Esophagus (tissue), 2 donors: ENCODE data around the gene ADIPOQ. TPM values are rescaled to one million over a fixed set of nuclear protein-coding genes. Genes with fewer than 3 reads are reported as not detected.
"Not testable (repeated sequence)": the region's sequence is repeated elsewhere in the genome, so short reads cannot be mapped to it uniquely, and the experiment has no call there.

Source experiments
- H3K27ac ChIP-seq, 2 donors: one replicate each; pipeline ENCODE4 v1.5.1; 2013; ENCODE audit warnings: low read depth in 2 of 2, mild to moderate bottlenecking in 2 of 2, inconsistent platforms in 1 of 2, low read length in 1 of 2, moderate library complexity in 1 of 2
- H3K27me3 ChIP-seq, 2 donors: one replicate each; pipeline ENCODE4 v1.6.1; 2013; ENCODE audit warnings: low read length in 2 of 2, control low read depth in 1 of 2, mild to moderate bottlenecking in 1 of 2; ENCODE audit not compliant: insufficient read depth in 2 of 2, control insufficient read depth in 1 of 2
- H3K36me3 ChIP-seq, 2 donors: one replicate each; pipeline ENCODE4 v1.6.1; 2013; ENCODE audit warnings: low read length in 1 of 2; ENCODE audit not compliant: control insufficient read depth in 2 of 2, insufficient read depth in 2 of 2
- H3K4me1 ChIP-seq, 2 donors: one replicate each; pipeline ENCODE4 v1.6.1; 2013; ENCODE audit warnings: low read length in 1 of 2; ENCODE audit not compliant: control insufficient read depth in 2 of 2, insufficient read depth in 2 of 2
- H3K4me3 ChIP-seq, 2 donors: one replicate each; pipeline ENCODE4 v1.5.1; 2013; ENCODE audit warnings: low read length in 2 of 2, mild to moderate bottlenecking in 2 of 2, low read depth in 1 of 2, moderate library complexity in 1 of 2
- H3K9me3 ChIP-seq, 2 donors: one replicate each; pipeline ENCODE4 v1.6.1; 2013; ENCODE audit warnings: mild to moderate bottlenecking in 2 of 2, low read depth in 1 of 2, low read length in 1 of 2, moderate library complexity in 1 of 2; ENCODE audit not compliant: control insufficient read depth in 2 of 2, insufficient read depth in 1 of 2
- WGBS, 2 donors: extraction: QIAGEN DNeasy Blood & Tissue Kit; methylation state at CpG; one replicate each; pipeline ENCODE4 v1.1.7; 2013; 5-methylcytosine and 5-hydroxymethylcytosine counted together
- polyA plus RNA-seq, 2 donors: library from polyadenylated mRNA; stranded (reverse); fragments of 200-250 nt; gene quantifications; one replicate each; pipeline ENCODE4 v1.2.3, GENCODE V29; 2013
- donor health status: healthy with polysubstance abuse.
- donor health status: Bipolar disorder and iron deficiency.

ADIPOQ gene
- polyA plus RNA-seq, 2 donors: 0.04 to 0.20 TPM

DNA sequence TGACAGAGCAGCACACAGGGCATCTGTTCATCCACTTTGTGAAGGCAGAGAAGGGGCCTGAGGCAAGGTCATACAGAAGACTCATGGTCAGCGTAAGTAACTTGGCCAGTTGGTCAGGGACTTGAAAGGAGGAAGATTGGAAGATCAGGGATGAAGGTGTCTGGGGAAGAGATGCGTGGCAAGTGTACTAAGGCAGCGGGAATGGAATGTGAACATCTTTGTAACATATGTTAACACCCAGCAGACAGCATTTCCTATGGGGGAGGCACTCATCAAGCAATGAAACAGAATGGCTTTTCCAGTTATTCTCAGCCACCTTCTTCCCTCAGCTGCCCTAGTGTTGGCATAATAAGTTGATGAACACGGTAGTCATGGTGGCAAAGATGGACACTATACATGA is 28.4 kb upstream of the ADIPOQ start:
- no peak overlapping the region for H3K27ac ChIP-seq
- H3K36me3 ChIP-seq: no peaks in the 10 kb centered on the region
- H3K4me3 ChIP-seq: no peak overlapping the region
- no peaks in the 10 kb centered on the region for H3K27me3 ChIP-seq
- WGBS, 2 donors: 84 to 86% methylated on average over 4 of the region's 4 CpGs
- H3K4me1 ChIP-seq: no peaks in the 10 kb centered on the region
- no peaks in the 10 kb centered on the region for H3K9me3 ChIP-seq

DNA sequence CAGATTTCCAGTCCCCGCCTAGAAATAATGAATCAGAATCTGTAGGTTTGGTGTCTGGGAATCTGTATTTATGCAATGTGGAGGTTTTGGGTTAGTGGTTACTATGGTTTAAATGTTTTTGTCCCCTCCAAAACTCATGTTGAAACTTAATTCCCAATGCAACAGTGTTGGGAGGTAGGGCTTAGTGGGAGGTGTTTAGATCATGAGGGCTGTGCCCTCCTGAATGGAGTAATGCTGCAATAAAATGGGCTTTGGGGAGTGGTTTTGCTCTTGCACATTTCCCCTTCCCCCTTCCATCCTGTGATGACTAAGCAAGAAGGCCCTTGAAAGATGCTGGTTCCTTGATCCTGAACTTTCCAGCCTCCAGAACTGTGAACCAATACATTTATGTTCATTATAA is 27.1 kb upstream of the ADIPOQ start:
- H3K4me1 ChIP-seq: no peaks in the 10 kb centered on the region
- H3K27ac ChIP-seq: no peak overlapping the region
- H3K27me3 ChIP-seq: no peaks in the 10 kb centered on the region
- no peak overlapping the region for H3K4me3 ChIP-seq
- 88 to 95% methylated on average over 1 of the region's 1 CpG for WGBS, 2 donors
- H3K9me3 ChIP-seq: no peaks in the 10 kb centered on the region
- H3K36me3 ChIP-seq: no peaks in the 10 kb centered on the region

DNA sequence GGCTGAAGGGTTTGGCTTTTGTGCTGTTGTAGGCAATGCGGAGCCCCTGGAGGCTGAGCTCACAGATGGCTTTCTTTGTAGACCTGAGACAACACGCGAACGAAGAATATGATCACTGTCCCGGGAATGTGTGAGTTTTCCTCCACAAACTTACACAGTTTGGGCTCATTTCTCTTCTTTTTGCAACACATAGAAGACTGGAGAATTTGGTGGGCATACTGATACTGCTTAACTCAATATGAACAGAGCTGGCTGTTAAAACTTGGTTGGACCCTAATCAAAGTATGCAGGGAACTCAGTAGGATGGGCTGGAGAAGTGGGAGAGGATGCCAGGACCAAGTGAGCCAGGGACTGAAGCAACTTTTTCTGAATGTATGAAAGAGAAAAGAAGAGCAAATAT is 24.0 kb upstream of the ADIPOQ start:
- no peaks in the 10 kb centered on the region for H3K27me3 ChIP-seq
- no peaks in the 10 kb centered on the region for H3K9me3 ChIP-seq
- WGBS, 2 donors: 90% methylated on average over 5 of the region's 5 CpGs

DNA sequence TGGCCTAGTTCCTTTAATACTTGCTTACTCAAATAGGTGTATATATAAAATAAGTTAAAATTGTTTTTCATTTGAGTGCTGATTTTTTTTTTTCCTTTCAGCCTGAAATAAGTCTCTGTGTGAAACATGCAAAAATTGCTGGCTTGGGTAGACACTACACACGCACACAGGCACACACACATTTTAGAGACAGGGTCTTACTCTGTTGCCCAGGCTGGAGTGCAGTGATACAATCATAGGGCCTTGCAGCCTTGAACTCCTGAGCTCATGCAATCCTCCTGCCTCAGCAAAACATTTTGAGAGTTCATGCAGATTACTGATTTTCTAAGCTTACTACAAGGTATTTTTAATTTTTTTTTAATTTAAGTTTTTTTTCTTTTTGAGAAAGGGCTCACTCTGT is 23.6 kb upstream of the ADIPOQ start:
- no peaks in the 10 kb centered on the region for H3K36me3 ChIP-seq
- H3K27ac ChIP-seq: no peak overlapping the region
- WGBS, 2 donors: 89 to 93% methylated on average over 1 of the region's 1 CpG
- H3K9me3 ChIP-seq: no peaks in the 10 kb centered on the region
- no peak overlapping the region for H3K4me3 ChIP-seq
- H3K4me1 ChIP-seq: no peaks in the 10 kb centered on the region
- H3K27me3 ChIP-seq: peaks cover 0 to under 1% of the 10 kb centered on the region in 2 donors

More for the DNA sequence above, 24.0 kb upstream of the ADIPOQ start:
- no peak overlapping the region for H3K27ac ChIP-seq
- no peaks in the 10 kb centered on the region for H3K4me1 ChIP-seq
- H3K36me3 ChIP-seq: no peaks in the 10 kb centered on the region
- H3K4me3 ChIP-seq: no peak overlapping the region

DNA sequence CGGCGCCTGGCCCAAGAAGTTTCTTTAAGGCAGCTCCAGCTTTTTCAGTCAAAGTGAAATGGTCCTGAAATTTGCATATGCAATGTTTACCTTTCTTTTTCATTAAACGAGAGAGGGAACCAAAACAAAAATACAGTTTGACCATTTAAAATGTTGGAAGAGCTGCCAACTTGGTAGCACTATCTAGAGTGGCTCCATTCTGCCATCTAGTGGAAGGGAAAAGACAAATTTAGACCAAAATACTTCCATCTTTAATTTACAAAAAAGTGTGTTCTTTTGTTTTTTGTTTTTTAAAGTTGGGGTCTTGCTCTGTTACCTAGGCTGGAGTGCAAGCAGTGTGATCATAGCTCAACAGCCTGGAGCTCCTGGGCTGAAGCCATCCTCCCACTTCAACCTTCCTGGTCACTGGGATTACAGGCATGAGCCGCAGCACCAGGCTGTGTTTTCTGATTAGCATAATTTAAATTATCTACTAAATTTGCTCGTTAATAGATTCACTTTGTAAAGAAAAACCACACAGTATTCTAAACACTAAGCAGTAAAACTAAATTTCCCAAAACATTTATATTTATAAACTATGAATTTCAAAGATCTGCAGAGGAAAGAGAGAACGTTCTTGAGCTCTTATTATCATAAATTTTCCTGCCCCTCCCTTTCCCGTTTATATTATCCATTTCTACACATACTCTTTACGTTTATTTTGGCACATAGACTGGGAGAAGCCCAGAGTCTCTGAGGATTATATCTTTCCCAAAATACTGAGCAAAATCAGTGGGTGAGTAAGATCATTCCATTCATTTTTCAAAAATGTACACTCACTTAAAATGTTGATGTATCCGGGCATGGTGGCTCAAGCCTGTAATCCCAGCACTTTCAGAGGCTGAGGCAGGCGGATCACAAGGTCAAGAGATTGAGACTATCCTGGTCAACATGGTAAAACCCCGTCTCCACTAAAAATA is 20.8 kb upstream of the ADIPOQ start:
- 45 to 50% methylated on average over 11 of the region's 11 CpGs for WGBS, 2 donors
- H3K4me1 ChIP-seq: peaks cover 0 to 3% of the 10 kb centered on the region in 2 donors
- H3K9me3 ChIP-seq: no peaks in the 10 kb centered on the region
- H3K4me3 ChIP-seq: no peak overlapping the region
- peaks cover 0 to 8% of the 10 kb centered on the region in 2 donors for H3K27me3 ChIP-seq
- no peak overlapping the region for H3K27ac ChIP-seq
- H3K36me3 ChIP-seq: no peaks in the 10 kb centered on the region

DNA sequence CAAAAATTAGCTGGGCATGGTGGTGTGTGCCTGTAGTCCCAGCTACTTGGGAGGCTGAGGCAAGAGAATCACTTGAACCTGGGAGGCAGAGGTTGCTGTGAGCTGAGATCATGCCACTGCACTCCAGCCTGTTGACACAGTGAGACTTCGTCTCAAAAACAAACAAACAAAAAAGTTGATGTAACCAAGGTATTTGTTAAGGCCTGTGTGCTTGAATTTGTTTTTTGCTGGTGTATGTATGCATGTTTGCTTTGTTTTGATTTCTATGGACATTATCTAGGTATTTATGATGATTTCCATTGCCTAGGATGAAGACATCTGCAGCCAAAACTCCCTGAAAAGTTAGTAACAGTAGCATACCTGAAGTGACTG is 20.1 kb upstream of the ADIPOQ start:
- H3K9me3 ChIP-seq, H3K36me3 ChIP-seq, H3K4me1 ChIP-seq, H3K27me3 ChIP-seq, H3K27ac ChIP-seq, H3K4me3 ChIP-seq: not testable (repeated sequence)
- 66 to 74% methylated on average over 1 of the region's 1 CpG for WGBS, 2 donors

DNA sequence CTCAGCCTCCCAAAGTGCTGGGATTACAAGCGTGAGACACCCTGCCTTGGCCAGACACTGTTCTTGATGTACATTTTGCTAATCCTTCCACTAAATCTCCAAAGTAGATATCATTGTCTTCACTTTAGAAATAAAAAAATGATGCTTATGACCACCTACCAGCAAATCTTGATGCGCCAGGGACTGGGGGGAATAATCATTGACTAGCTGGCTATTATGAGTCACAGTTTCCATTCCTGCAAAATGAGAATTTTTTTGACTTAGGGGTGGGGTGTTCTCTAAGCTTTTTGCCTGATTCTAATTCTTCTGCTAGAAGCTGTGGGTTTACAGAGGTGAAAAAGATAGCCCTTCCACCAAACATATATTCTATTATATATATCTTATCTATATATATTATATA is 19.1 kb upstream of the ADIPOQ start:
- WGBS, 2 donors: 74 to 79% methylated on average over 2 of the region's 2 CpGs
- Histone ChIP-seq H3K36me3 (no peaks in the 10 kb centered on the region), H3K4me1 (peaks cover 0 to 3% of the 10 kb centered on the region in 2 donors), H3K4me3 (no peak overlapping the region), H3K27me3 (peaks cover 0 to 8% of the 10 kb centered on the region in 2 donors), H3K27ac (no peak overlapping the region), H3K9me3 (no peaks in the 10 kb centered on the region)

DNA sequence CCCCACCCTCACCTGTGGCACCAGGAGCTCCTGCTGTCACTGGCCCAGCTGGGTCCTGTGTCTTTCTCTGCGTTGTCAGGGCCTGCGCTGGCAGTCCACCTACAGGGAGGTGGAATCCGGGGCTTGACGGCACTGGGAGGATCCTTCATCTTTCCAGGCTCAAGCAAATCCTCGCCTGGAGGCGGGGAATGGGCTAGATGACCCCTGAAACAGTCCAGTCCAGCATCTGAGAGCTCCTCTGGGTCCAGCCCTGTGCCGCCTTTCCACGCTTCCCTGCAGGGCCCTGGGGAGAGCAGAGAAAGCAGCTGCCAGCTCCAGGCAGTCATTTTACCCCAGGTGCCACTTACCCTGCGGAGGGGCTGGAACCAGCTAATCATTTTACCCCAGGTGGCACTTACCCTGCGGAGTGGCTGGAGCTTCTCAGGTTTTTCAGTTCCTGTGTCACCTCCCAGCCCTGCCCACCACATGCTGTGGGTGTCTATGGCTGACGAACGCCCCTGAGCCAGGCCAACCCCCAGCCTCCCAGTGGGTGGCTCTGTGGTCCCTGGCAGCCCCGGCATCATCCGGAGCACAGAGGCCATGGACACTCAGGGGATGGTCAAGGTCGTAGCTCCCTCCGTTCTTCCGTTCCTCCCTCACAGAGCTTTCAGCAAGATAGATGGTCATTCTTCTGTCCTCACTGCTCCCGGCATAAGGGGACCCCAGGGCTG is 17.9 kb upstream of the ADIPOQ start:
- 39 to 47% methylated on average over 18 of the region's 18 CpGs for WGBS, 2 donors
- Histone ChIP-seq H3K27ac (no peak overlapping the region), H3K9me3 (no peaks in the 10 kb centered on the region), H3K27me3 (peaks cover 0 to 8% of the 10 kb centered on the region in 2 donors), H3K36me3 (no peaks in the 10 kb centered on the region), H3K4me3 (no peak overlapping the region), H3K4me1 (peaks cover 0 to 3% of the 10 kb centered on the region in 2 donors)

DNA sequence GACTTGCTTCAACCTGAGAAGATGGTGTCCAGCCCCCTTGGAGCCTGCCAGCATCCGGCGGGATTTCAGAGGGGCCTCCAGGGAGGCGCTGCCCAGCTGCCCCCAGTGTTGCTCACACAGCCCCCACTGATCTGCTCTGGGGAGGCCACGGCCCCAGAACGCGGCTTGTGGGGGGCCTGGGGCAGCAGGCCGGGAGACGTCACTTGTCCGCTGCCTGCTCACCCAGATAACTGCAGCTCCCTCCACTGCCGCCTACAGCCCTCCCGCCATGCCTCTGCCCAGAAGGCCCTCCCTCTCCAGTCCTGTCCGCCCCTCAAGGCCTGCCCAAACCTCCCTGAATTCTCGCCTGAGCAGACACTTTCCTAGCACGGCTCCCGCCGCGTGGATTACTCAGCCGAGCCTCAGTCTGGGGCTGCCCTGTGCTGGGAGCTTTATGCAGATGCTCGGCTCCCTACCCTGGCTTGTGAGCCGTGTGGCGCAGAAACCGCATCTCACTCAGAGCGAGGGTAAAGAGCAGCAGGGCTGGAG is 17.2 kb upstream of the ADIPOQ start:
- peaks cover 4 to 8% of the 10 kb centered on the region in 2 donors for H3K27me3 ChIP-seq
- no peaks in the 10 kb centered on the region for H3K9me3 ChIP-seq
- H3K4me1 ChIP-seq: peaks cover 0 to 3% of the 10 kb centered on the region in 2 donors
- no peak overlapping the region for H3K4me3 ChIP-seq
- H3K27ac ChIP-seq: no peak overlapping the region
- 10 to 12% methylated on average over 23 of the region's 23 CpGs for WGBS, 2 donors
- no peaks in the 10 kb centered on the region for H3K36me3 ChIP-seq
